MM.1S (cell line): ENCODE data around the gene DNAI4.

Experiments used
- DNase-seq: peaks from one replicate; pipeline ENCODE4 v3.0.0-alpha.2; 2015
- H2AFZ ChIP-seq: fragments of 300-600 bp; sonication (generic); 2 replicates; pipeline ENCODE4 v1.6.0; 2016; ENCODE audit warnings: antibody characterized with exemption, low read length
- H3F3A ChIP-seq: fragments of 300-600 bp; sonication (generic); 2 replicates; pipeline ENCODE4 v1.6.1; 2016; ENCODE audit warnings: mild to moderate bottlenecking, antibody characterized with exemption, low read length, moderate library complexity, mixed read lengths; ENCODE audit not compliant: insufficient read depth
- H3K27ac ChIP-seq: fragments of 300-600 bp; sonication (generic); 2 replicates; pipeline ENCODE4 v1.5.1; 2016; ENCODE audit warnings: mild to moderate bottlenecking, low read length
- H3K27me3 ChIP-seq: fragments of 300-600 bp; sonication (generic); replicated peaks from 2 replicates; pipeline ENCODE4 v1.6.0; 2016; ENCODE audit warnings: low read length; ENCODE audit not compliant: insufficient read depth
- H3K36me3 ChIP-seq: fragments of 300-600 bp; sonication (generic); replicated peaks from 2 replicates; pipeline ENCODE4 v1.6.1; 2016; ENCODE audit warnings: mild to moderate bottlenecking, low read length, mixed read lengths; ENCODE audit not compliant: insufficient read depth
- H3K4me1 ChIP-seq: fragments of 300-600 bp; sonication (generic); 2 replicates; pipeline ENCODE4 v1.6.1; 2016; ENCODE audit warnings: low read length, mixed read lengths
- H3K4me2 ChIP-seq: fragments of 300-600 bp; sonication (generic); 2 replicates; pipeline ENCODE4 v1.6.0; 2016; ENCODE audit warnings: low read depth, low read length
- H3K4me3 ChIP-seq: fragments of 300-600 bp; sonication (generic); 2 replicates; pipeline ENCODE4 v1.5.1; 2016; ENCODE audit warnings: low read length, mixed read lengths
- H3K79me2 ChIP-seq: fragments of 300-600 bp; sonication (generic); 2 replicates; pipeline ENCODE4 v1.6.1; 2016; ENCODE audit warnings: mixed run types, low read length, mixed read lengths
- H3K9ac ChIP-seq: fragments of 300-600 bp; sonication (generic); 2 replicates; pipeline ENCODE4 v1.6.1; 2016; ENCODE audit warnings: low read length, mixed read lengths
- H3K9me2 ChIP-seq: fragments of 300-600 bp; sonication (generic); replicated peaks from 2 replicates; pipeline ENCODE4 v1.6.1; 2016; ENCODE audit warnings: mild to moderate bottlenecking, low read length, mixed read lengths; ENCODE audit not compliant: insufficient read depth
- H3K9me3 ChIP-seq: fragments of 300-600 bp; sonication (generic); replicated peaks from 2 replicates; pipeline ENCODE4 v1.6.1; 2016; ENCODE audit warnings: mild to moderate bottlenecking, low read length, mixed read lengths; ENCODE audit not compliant: insufficient read depth
- H4K20me1 ChIP-seq: fragments of 300-600 bp; sonication (generic); 2 replicates; pipeline ENCODE4 v1.6.1; 2016; ENCODE audit warnings: mild to moderate bottlenecking, low read length, moderate library complexity, mixed read lengths; ENCODE audit not compliant: insufficient read depth
- CTCF ChIP-seq: fragments of 300-600 bp; sonication (generic); IDR thresholded peaks from 2 replicates; pipeline ENCODE4 v1.5.1; 2016; ENCODE audit warnings: antibody characterized with exemption, low read length, mixed read lengths
- EZH2 ChIP-seq: fragments of 300-600 bp; sonication (generic); optimal IDR thresholded peaks from 2 replicates; pipeline ENCODE3; 2017; ENCODE audit warnings: low read depth, mild to moderate bottlenecking, antibody characterized with exemption, low read length, mixed read lengths
- EZH2phosphoT487 ChIP-seq: fragments of 300-600 bp; sonication (generic); IDR thresholded peaks from 2 replicates; pipeline ENCODE4 v1.6.1; 2018; ENCODE audit warnings: antibody characterized with exemption, low read length

DNAI4 gene

GRCh38 chr1:66943361-66943969 is 18.8 kb upstream of the DNAI4 start:
- no peaks in the 10 kb centered on the region for H3K27me3 ChIP-seq
- H3K4me3 ChIP-seq, result no peak overlapping the region
- H3K9ac ChIP-seq, result no peak overlapping the region
- H3K9me3 ChIP-seq, result no peaks in the 10 kb centered on the region
- no peak overlapping the region for H3K27ac ChIP-seq
- no peaks in the 10 kb centered on the region for H3F3A ChIP-seq
- peaks cover 11% of the 10 kb centered on the region; the same call in 1 of the 2 replicates for H4K20me1 ChIP-seq
- H3K4me2 ChIP-seq, result no peak overlapping the region
- H3K4me1 ChIP-seq, result no peaks in the 10 kb centered on the region; the same call in 1 of the 2 replicates
- no peak for DNase-seq
- H3K36me3 ChIP-seq, result peaks cover 4% of the 10 kb centered on the region; the same call in 1 of the 2 replicates
- no peak for TF ChIP-seq CTCF
- no peak for TF ChIP-seq EZH2phosphoT487
- no peak for TF ChIP-seq EZH2
- H2AFZ ChIP-seq, result no peak overlapping the region
- peaks cover 97% of the 10 kb centered on the region for H3K79me2 ChIP-seq
- no peaks in the 10 kb centered on the region for H3K9me2 ChIP-seq

DNA sequence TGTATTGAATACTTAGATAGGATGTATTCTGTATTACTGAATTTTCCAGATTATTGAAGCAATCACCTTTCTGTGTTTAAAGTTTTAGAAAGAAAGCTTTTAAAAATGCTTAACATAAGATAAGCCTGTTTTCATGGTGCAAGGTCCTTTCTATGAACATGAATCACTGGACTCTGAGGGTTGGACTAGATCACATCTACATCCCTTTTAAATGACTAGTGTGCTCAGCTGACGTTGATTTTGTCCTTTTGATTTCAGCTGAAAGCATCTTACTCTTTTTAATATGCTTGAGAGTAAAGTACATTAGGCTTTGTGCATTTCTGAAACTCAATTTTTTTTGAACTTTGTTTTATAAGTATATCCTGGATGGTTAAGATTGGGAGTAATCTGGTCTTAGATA is 16.3 kb upstream of the DNAI4 start:
- Histone ChIP-seq H3K4me1 (no peaks in the 10 kb centered on the region; the same call in 1 of the 2 replicates), H3K9ac (no peak overlapping the region), H3K79me2 (peaks cover 97% of the 10 kb centered on the region), H3K4me2 (no peak overlapping the region), H3K36me3 (no peaks in the 10 kb centered on the region; the same call in 1 of the 2 replicates), H3K9me3 (no peaks in the 10 kb centered on the region), H4K20me1 (peaks cover 11% of the 10 kb centered on the region; the same call in 1 of the 2 replicates), H2AFZ (no peak overlapping the region), H3F3A (no peaks in the 10 kb centered on the region), H3K27me3 (no peaks in the 10 kb centered on the region), H3K27ac (no peak overlapping the region), H3K9me2 (no peaks in the 10 kb centered on the region), H3K4me3 (no peak overlapping the region)
- no peak for DNase-seq
- no peak for TF ChIP-seq CTCF
- TF ChIP-seq EZH2phosphoT487, result no peak
- TF ChIP-seq EZH2, result no peak

DNA sequence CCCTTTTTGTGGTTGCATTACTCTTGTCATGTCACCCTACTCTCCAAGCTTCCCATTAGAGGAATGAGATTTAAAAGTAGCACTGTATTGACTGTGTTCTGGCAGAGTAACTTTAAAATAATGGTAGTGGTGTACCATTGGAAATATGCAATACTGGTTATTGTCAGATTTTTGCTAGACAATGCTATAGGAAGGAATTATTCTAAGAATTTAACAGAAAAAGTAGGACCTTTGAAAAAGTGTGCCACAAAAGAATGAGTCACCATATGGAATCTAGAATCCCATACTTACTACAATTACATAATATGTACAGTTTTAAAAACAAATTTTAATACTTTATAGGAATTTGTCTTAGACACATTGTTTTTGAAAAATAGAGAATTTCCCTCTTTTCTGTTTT is 14.0 kb upstream of the DNAI4 start:
- peaks cover 100% of the 10 kb centered on the region for H3K79me2 ChIP-seq
- no peak for DNase-seq
- H3K36me3 ChIP-seq, result peaks cover 3% of the 10 kb centered on the region; the same call in 1 of the 2 replicates
- H3K9ac ChIP-seq, result no peak overlapping the region
- H3F3A ChIP-seq, result no peaks in the 10 kb centered on the region
- TF ChIP-seq CTCF (no peak), EZH2phosphoT487 (no peak), EZH2 (no peak)
- no peak overlapping the region for H3K4me2 ChIP-seq
- H3K4me3 ChIP-seq, result no peak overlapping the region
- no peaks in the 10 kb centered on the region for H3K27me3 ChIP-seq
- no peaks in the 10 kb centered on the region for H3K9me3 ChIP-seq
- peaks cover 18% of the 10 kb centered on the region for H4K20me1 ChIP-seq
- H3K27ac ChIP-seq, result no peak overlapping the region
- H2AFZ ChIP-seq, result no peak overlapping the region
- no peaks in the 10 kb centered on the region for H3K9me2 ChIP-seq
- H3K4me1 ChIP-seq, result peaks cover 8% of the 10 kb centered on the region
